ENCODE data around the gene MGLL. TPM values are rescaled to one million over a fixed set of nuclear protein-coding genes. Genes with fewer than 3 reads are reported as not detected.

Gene MGLL
- total RNA-seq, 1 donor from 2014 or later, result 40.9 TPM

DNA sequence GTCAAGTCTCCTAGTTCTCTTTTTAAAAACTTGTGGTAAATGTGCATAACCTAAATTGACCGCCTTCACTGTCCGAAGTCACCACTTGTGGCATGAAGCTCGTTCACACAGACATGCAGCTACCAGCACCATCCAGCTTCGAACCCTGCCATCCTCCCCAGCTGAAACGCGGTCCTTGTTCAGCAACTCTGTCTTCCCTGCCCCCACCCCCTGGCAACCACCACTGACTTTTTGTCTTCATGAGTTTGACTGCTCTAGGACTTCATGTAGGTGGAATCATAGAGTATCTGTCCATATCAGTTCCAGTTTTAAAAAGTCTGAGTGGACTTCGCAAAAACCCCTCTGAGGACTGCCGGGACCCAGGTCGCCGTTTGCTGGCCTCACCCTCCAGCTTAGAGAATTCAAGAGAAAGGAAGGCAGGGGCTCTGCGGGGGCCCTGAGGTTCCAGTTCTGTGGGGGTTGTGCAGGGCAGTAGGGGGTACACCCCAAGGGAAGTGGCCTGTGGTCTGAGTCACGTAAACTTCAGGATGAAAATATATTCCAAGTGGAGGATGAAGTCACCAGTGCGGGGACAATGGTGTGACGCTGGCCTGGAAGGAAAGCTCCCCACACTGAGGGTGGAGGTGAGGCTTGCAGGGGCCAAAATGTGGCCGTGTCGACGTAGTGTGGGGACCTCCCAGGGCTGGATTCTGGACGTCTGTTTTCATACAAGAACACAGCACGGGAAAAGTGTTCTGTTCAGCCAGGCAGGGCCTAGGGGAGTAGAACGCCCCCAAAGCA, 82.0 kb downstream of the MGLL start:
- no peak for DNase-seq

DNA sequence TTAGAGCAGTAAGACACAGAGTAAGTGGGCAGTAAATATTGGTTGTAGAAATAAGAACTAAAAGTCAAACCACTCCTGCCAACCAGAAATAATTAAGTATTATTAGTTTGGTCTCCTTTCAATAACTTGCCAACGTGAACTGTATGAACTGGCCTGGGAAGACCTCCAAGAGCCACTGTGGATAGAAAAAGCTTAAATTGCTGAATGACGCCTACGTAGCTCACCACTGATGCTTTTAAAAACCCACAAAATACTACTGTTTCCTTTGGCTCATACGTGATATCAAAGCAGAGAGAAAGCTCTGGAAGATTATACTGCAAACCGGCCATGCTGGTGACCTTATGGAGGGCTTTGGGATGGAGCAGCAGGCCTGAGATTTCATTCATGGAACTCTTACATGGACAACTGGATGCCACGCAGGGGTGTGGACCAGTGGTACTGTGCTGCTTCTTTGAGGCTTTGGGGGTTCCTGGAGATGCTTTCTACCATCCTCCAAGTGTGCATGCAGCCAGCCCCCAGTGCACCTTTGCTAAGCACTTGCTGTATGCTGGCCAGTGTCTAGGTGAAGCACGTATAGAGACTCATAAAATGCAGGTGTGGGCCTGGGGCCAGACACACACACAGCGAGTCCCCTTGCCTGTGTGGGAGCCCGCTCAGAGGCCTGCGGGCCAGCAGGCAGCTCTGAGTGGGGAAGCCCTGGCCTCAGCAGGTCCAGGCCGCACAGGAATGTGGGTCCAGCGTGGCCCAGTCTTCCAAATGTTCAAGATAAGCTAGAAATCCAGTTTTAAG, 82.8 kb downstream of the MGLL start:
- DNase-seq, result no peak

DNA sequence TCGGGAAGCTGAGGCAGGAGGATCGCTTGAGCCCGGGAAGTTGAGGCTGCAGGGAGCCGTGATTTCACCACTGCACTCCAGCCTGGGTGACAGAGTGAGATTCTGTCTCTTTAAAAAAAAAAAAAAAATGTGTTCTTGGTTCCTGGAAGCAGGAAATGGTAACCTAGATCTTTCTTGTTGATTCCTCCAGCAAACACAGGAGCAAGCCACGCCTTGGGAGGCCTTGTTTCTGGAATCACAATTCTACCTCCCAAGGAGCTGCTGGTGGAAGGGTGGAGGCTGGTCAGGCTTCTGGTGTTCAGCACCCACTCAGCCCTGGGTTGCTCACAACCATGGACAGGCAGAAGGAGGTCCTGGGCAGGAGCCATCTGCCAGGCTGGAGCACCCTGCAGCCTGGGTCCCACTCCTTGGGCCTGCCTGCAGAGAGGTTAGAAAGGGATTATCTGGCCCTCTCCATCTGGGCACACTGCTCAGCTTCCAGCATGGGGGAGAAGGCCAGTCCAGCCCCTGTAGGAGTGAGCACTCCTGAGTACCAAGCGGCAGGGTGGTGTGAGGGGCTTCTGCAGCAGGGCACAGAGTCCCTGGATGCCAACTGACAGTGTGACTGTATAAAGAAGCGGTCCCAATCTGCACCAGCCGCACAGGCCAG, 84.0 kb downstream of the MGLL start:
- DNase-seq, result no peak

- DNase-seq, result no peak
Measured at GRCh38 chr3:127736801-127737539, 85.3 kb downstream of the MGLL start.

- DNase-seq, result no peak
Measured at GRCh38 chr3:127735767-127736693, 86.3 kb downstream of the MGLL start.

GRCh38 chr3:127734754-127735473, 87.4 kb downstream of the MGLL start:
- DNase-seq, result no peak

- DNase-seq, result no peak
Measured at GRCh38 chr3:127734181-127734720, 88.1 kb downstream of the MGLL start.

- DNase-seq, result no peak
Measured at GRCh38 chr3:127733781-127734180, 88.5 kb downstream of the MGLL start.

DNA sequence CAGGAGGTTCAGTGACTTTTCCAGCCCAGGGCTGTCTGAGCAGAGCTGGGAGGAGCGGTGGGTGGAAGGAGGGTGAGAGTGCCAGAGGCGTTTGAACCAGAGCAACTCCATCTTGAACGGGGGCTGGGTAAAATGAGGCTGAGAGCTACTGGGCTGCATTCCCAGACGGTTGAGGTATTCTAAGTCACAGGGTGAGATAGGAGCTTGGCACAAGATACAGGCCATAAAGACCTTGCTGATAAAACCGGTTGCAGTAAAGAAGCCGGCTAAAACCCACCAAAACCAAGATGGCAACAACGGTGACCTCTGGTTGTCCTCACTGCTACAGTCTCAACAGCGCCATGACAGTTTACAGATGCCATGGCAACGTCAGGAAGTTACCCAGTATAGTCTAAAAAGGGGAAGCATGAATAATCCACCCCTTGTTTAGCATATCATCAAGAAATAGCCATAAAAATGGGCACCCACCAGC, 89.4 kb downstream of the MGLL start:
- DNase-seq, result no peak

GRCh38 chr3:127732303-127732702, 90.0 kb downstream of the MGLL start:
- no peak for DNase-seq

DNA sequence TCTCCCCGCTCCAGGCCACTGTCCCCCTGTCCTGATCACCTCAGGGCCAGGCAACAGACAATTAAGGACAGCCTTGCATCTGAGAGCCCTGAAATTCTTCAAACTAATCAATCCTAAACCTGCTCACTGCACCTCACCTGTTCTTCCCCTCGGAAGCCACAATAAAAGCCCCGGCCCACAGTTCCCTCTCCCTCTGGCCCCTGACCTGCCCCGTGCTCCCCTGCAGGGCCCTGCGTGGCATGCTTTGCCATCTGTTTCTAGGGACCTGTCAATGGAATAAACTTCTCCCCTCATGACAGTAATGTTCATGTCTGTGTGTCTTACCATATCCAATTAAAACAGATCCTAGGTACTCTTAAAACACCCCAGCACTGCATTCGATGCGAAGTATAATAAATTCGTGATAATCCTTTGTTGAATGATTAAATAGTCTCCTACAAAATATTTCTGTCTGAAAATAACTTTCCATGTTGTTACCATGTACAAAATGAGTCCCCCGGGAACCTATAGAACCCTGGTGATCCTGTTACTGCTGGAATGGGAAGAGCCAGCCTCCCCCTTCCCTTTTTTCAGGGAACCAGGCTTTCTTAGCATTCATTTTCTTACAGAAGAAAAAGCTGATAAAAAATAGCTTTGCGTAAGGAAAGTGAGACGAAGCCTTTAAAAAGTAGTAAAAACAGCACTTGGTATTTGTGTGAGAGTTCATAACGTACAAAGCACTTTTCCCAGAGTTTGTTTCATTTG, 90.6 kb downstream of the MGLL start:
- no peak for DNase-seq

DNA sequence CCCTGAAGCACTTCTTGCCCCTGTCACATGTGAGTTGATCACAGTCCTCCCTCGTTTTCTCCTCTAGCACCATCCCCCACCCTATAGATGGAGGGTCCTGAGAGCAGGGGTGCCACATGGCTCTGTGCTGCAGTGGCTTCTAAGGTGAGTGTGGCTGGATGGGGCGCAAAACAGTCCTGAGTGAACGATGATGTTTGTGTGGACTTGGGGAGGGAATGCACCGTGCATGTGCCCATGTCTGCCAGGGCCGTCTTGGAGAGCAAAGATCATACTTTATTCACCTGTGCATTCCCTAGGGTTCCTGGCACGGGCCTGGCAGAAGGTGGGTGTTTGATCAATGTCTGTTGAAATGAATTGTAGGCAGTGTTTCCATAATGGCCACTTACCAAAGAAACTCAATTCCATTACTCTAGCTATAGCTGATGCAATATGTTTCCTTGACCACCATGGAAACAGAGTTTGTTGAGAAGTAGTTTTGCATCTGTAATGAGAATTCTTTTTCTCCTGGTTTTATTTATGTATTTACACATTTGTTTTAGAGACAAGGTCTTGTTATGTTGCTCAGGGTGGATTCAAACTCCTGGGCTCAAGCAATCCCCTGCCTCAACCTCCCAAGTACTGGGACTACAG, 91.5 kb downstream of the MGLL start:
- no peak for DNase-seq

DNA sequence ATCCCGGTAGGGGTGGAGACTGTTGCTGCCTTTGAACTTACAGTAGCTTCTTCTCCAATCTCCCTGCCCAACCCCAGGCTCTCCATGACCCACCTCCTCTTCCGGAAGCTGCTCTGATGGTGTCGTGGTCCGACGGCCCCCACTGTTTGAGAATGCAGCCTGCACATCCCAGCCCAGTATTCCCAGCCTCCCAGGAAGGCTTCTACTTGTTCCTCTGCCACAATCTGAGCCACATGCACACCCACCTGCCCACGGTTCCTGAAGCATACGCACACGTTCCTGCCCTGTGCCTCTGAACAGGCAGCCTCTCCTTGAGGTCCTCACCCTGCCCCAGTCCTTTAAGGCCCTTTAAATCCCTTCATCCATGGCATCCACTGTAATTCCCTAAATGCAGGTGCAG, 92.1 kb downstream of the MGLL start:
- no peak for DNase-seq

GRCh38 chr3:127729556-127730056, 92.7 kb downstream of the MGLL start:
- no peak for DNase-seq

GRCh38 chr3:127728417-127729015, 93.8 kb downstream of the MGLL start:
- DNase-seq, result no peak

GRCh38 chr3:127726894-127727293, 95.4 kb downstream of the MGLL start:
- no peak for DNase-seq

GRCh38 chr3:127723011-127723567, 99.2 kb downstream of the MGLL start:
- no peak for DNase-seq

All from occipital lobe (tissue), 2 donors.